ENCODE results near the gene RABEP2. TPM values are rescaled to one million over a fixed set of nuclear protein-coding genes. Genes with fewer than 3 reads are reported as not detected.

Gene RABEP2
- total and polyA plus RNA-seq, 9 of the 15 experiments (the other 6 are each of a cell fraction or from before 2014, with no cell fraction given): 0.15 to 13.4 (median 3.5) TPM

GRCh38 chr16:28910086-28911031 is 14.7 kb downstream of the RABEP2 start (continued):
- no peak for TF ChIP-seq BRD9 (IDR thresholded peaks at IDR 0.05; ENCODE audit: low read depth, partially characterized antibody)
- TF ChIP-seq RREB1 (CRISPR knock-in tag; IDR thresholded peaks at IDR 0.05): no peak
- TF ChIP-seq SNIP1 (IDR thresholded peaks at IDR 0.05; ENCODE audit: low read depth): no peak
- TF ChIP-seq FOSL1 (tag; conservative IDR thresholded peaks at IDR 0.05): peak; percentile 66
- TF ChIP-seq KLF13 (tag; IDR thresholded peaks at IDR 0.05; ENCODE audit: borderline replicate concordance, low read depth): no peak
- TF ChIP-seq C11orf30 (IDR thresholded peaks at IDR 0.05; ENCODE audit: low read depth): peak; percentile 33; the same call in 1 of the 2 replicates
- no peak for TF ChIP-seq SETDB1 (IDR thresholded peaks at IDR 0.05; ENCODE audit: low read length)
- TF ChIP-seq TOE1 (IDR thresholded peaks at IDR 0.05; ENCODE audit: borderline replicate concordance): no peak
- no peak for TF ChIP-seq TOE1 (CRISPR knock-in tag; IDR thresholded peaks at IDR 0.05; ENCODE audit: borderline replicate concordance, low read depth)
- TF ChIP-seq PCBP2 (IDR thresholded peaks at IDR 0.05; ENCODE audit: low read depth, low read length, poor library complexity, severe bottlenecking): no peak
- no peak for TF ChIP-seq RFX5 (IDR thresholded peaks at IDR 0.05; ENCODE audit: low read depth, low read length)
- TF ChIP-seq SPI1 (IDR thresholded peaks at IDR 0.05; ENCODE audit: borderline replicate concordance, low read depth, low read length): no peak
- TF ChIP-seq SMARCE1 (IDR thresholded peaks at IDR 0.05): 0 out of 2 replicates have a peak, but pooled peaks have one; percentile 21
- TF ChIP-seq POLR3A (IDR thresholded peaks at IDR 0.05; ENCODE audit: borderline replicate concordance, extremely low read depth, insufficient read depth, insufficient read length): no peak
- no peak for TF ChIP-seq ELK3 (CRISPR knock-in tag; IDR thresholded peaks at IDR 0.05)
- peak; percentile 17 for TF ChIP-seq HMGN3 (IDR thresholded peaks at IDR 0.05; ENCODE audit: borderline replicate concordance, extremely low read depth, insufficient read length, low read depth, low read length)
- TF ChIP-seq CHD1 (IDR thresholded peaks at IDR 0.05; ENCODE audit: low read length): no peak
- no peak for TF ChIP-seq RBM15 (IDR thresholded peaks at IDR 0.05; ENCODE audit: insufficient read depth, low read length)
- no peak for TF ChIP-seq MED1 (CRISPR knock-in tag; IDR thresholded peaks at IDR 0.05; ENCODE audit: borderline replicate concordance)
- TF ChIP-seq TEAD4 (IDR thresholded peaks at IDR 0.05; ENCODE audit: low read length): no peak
- no peak for TF ChIP-seq TEAD4 (CRISPR knock-in tag; IDR thresholded peaks at IDR 0.05; ENCODE audit: borderline replicate concordance)
